Cardiac fibroblast (primary cell): ENCODE measurements around the gene NDUFC1.

Experiments
- DNase-seq, 2 donors: peaks; one replicate each; pipeline versions ENCODE4 v3.0.0 to v3.0.0-alpha.2; 2010; ENCODE audit warnings: low read depth in 2 of 2
- H3K4me3 ChIP-seq, 2 donors: replicated peaks in 1 of 2; 1 replicate in 1 of 2; 2 replicates in 1 of 2; pipeline ENCODE4 v1.5.1; 2011; ENCODE audit warnings: low read depth in 2 of 2, low read length in 2 of 2, mild to moderate bottlenecking in 2 of 2, moderate library complexity in 1 of 2
- TF ChIP-seq, protein P1 (sequence below): IDR thresholded peaks from one replicate; pipeline ENCODE4 v1.5.1; 2011; ENCODE audit warnings: low read depth, mild to moderate bottlenecking, low read length, inconsistent platforms

NDUFC1 gene

GRCh38 chr4:139312552-139313332 is 10.5 kb upstream of the NDUFC1 start:
- DNase-seq: no peak
- no peak overlapping the region for H3K4me3 ChIP-seq
- TF ChIP-seq, protein P1, sequence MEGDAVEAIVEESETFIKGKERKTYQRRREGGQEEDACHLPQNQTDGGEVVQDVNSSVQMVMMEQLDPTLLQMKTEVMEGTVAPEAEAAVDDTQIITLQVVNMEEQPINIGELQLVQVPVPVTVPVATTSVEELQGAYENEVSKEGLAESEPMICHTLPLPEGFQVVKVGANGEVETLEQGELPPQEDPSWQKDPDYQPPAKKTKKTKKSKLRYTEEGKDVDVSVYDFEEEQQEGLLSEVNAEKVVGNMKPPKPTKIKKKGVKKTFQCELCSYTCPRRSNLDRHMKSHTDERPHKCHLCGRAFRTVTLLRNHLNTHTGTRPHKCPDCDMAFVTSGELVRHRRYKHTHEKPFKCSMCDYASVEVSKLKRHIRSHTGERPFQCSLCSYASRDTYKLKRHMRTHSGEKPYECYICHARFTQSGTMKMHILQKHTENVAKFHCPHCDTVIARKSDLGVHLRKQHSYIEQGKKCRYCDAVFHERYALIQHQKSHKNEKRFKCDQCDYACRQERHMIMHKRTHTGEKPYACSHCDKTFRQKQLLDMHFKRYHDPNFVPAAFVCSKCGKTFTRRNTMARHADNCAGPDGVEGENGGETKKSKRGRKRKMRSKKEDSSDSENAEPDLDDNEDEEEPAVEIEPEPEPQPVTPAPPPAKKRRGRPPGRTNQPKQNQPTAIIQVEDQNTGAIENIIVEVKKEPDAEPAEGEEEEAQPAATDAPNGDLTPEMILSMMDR: no peak

GRCh38 chr4:139311909-139312308 is 9.6 kb upstream of the NDUFC1 start:
- no peak for DNase-seq
- TF ChIP-seq, protein P1: no peak
- no peak overlapping the region for H3K4me3 ChIP-seq

GRCh38 chr4:139304920-139305319 is 2.6 kb upstream of the NDUFC1 start:
- DNase-seq: no peak
- TF ChIP-seq, protein P1: no peak

GRCh38 chr4:139301113-139301820 is 1.0 kb downstream of the NDUFC1 start, which contains the start of gene NAA15:
NAA15 (plus strand) TSS chr4:139301505; CDS start chr4:139301778, 273 bp downstream.
- DNase-seq: peak; percentile 98
- TF ChIP-seq, protein P1: no peak
- peak within 1 kb of the TSS; percentile 94 to 98 for H3K4me3 ChIP-seq

More at GRCh38 chr4:139304920-139305319, 2.6 kb upstream of the NDUFC1 start:
- H3K4me3 ChIP-seq: no peak overlapping the region

- DNase-seq: peak; percentile 52 to 78
- TF ChIP-seq, protein P1: no peak
- H3K4me3 ChIP-seq: peak overlapping the region; percentile 94 to 98
These were observed 1.7 kb downstream of the NDUFC1 start for GRCh38 chr4:139300431-139301112.

DNA sequence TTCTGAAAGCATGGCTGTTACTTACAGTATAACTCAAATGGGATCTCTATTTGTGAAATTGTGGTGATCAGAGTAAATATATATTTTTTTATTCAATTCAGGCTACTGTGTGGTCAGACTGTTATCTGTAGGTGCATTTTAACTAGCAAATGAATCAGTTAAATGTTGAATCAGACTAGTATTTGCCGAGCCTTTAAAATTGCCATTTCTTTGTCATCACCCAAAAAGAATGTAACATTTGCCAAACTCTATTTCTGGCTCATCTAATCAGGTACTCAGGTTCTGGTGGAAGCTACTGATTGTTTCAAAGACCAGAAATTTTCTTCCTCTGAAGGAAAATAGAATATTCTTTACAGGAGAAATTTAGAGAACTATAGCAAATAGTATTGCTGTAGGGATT is 2.7 kb downstream of the NDUFC1 start:
- DNase-seq: peak in 1 of 2 donors; percentile 36
- TF ChIP-seq, protein P1: no peak
- peak overlapping the region in 1 of 2 donors; percentile 3 for H3K4me3 ChIP-seq
